CD8-positive, alpha-beta memory T cell (primary cell): ENCODE measurements around the gene TWIST2. TPM values are rescaled to one million over a fixed set of nuclear protein-coding genes. Genes with fewer than 3 reads are reported as not detected.

Experiments used
- CTCF ChIA-PET: fragments of 350-600 bp; sonication (Branson Sonifier 250); formaldehyde crosslinking; loops from one replicate; lab custom pipeline; 2021; ENCODE audit warnings: antibody characterized with exemption; lab: Charles Lee
- POLR2A ChIA-PET: fragments of 350-600 bp; sonication (Branson Sonifier 250); formaldehyde crosslinking; loops from one replicate; lab custom pipeline; 2021; ENCODE audit warnings: antibody characterized with exemption; lab: Charles Lee
- DNase-seq, 5 donors: peaks; one replicate each; pipeline versions ENCODE4 v3.0.0 to v3.0.0-alpha.2; 2020 to 2022; ENCODE audit warnings: mixed read lengths in 1 of 5
- H3K27ac ChIP-seq: one replicate; pipeline ENCODE4 v1.7.0; 2013; ENCODE audit warnings: low read depth, mild to moderate bottlenecking, low read length, moderate library complexity
- H3K27me3 ChIP-seq: 2 replicates; pipeline ENCODE4 v1.7.0; 2013; ENCODE audit warnings: low read length, mild to moderate bottlenecking; ENCODE audit not compliant: insufficient read depth, poor library complexity, severe bottlenecking
- H3K36me3 ChIP-seq: 2 replicates; pipeline ENCODE4 v1.7.0; 2013; ENCODE audit warnings: mild to moderate bottlenecking, low read length, moderate library complexity; ENCODE audit not compliant: insufficient read depth
- H3K4me1 ChIP-seq: 2 replicates; pipeline ENCODE4 v1.7.0; 2013; ENCODE audit warnings: mild to moderate bottlenecking, low read length, moderate library complexity; ENCODE audit not compliant: insufficient read depth
- H3K4me3 ChIP-seq: 2 replicates; pipeline ENCODE4 v1.7.0; 2013; ENCODE audit warnings: mild to moderate bottlenecking, low read length
- H3K9me3 ChIP-seq: 2 replicates; pipeline ENCODE4 v1.7.0; 2013; ENCODE audit warnings: mild to moderate bottlenecking, low read length
- H3K27ac Mint-ChIP-seq, 8 donors: one replicate each; pipeline ENCODE4 v1.8.0; 2020 to 2021; ENCODE audit warnings: mixed read lengths in 8 of 8, mild to moderate bottlenecking in 6 of 8, inconsistent platforms in 3 of 8, moderate library complexity in 3 of 8
- H3K27me3 Mint-ChIP-seq, 2 donors: one replicate each; pipeline ENCODE4 v1.8.0; 2020 to 2021; ENCODE audit warnings: mixed read lengths in 2 of 2, mild to moderate bottlenecking in 1 of 2, moderate library complexity in 1 of 2
- H3K36me3 Mint-ChIP-seq, 3 donors: one replicate each; pipeline ENCODE4 v1.8.0; 2020 to 2021; ENCODE audit warnings: mixed read lengths in 3 of 3, inconsistent platforms in 1 of 3, mild to moderate bottlenecking in 1 of 3
- H3K4me1 Mint-ChIP-seq, 3 donors: one replicate each; pipeline ENCODE4 v1.8.0; 2020 to 2021; ENCODE audit warnings: mixed read lengths in 3 of 3, inconsistent platforms in 1 of 3, mild to moderate bottlenecking in 1 of 3
- H3K4me3 Mint-ChIP-seq, 7 donors: one replicate each; pipeline ENCODE4 v1.8.0; 2020 to 2021; ENCODE audit warnings: mixed read lengths in 7 of 7, mild to moderate bottlenecking in 6 of 7, moderate library complexity in 4 of 7, inconsistent platforms in 2 of 7
- H3K9me3 Mint-ChIP-seq, 5 donors: one replicate each; pipeline ENCODE4 v1.8.0; 2020 to 2022; ENCODE audit warnings: mixed read lengths in 5 of 5, mild to moderate bottlenecking in 3 of 5, moderate library complexity in 2 of 5, inconsistent platforms in 1 of 5
- polyA plus RNA-seq: library from polyadenylated mRNA; unstranded; fragments of 300-500 nt; fragmentation: Illumina TruSeq; gene quantifications from one replicate; pipeline ENCODE4 v1.2.3, GENCODE V29; 2021
- total RNA-seq, 2 experiments: library from RNA; stranded (reverse); gene quantifications; one replicate each; pipeline ENCODE4 v1.2.3, GENCODE V29; 2021

TWIST2 gene
- total and polyA plus RNA-seq, 3 experiments from 2014 or later = not detected

DNA sequence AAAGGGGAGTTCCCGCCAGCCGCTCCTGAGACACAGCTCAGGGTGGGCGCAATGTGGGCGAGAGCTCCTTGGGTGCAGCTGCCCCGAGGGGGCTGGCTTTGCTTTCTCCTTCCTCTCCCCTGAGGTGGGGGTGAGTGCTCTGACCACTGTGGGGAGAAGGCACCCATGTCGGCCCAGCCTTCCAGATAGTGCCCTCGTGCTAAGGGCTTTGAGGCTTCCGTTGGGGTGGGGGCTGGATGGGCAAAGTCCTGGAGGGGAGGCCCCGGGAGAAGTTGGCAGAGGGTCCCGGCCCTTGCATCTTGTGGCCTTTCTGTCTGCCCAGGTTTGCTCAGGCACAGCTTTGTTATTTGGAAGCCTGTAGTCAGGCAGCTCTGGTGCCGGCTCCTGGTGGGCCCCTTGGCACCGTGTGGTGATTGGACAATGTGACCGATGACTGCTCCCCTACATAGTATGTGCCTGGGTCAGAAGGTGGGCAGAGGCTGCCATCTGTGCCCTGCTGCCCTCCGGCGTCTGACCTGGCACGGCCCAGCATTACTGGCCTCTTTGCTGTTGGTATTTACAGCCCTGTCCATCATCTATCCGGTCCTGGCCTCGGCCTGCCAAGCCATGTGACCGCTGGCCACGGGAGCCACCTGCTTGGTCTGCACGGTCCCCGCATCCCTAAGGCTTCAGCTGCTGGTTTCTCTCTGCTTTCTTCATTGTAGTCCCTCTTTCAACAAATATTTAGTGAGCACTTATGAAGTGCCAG lies 50.8 kb downstream of the TWIST2 start:
- Mint-ChIP-seq H3K9me3 (no peaks in the 10 kb centered on the region), H3K27ac (no peak overlapping the region), H3K4me1 (no peaks in the 10 kb centered on the region), H3K4me3 (no peak overlapping the region), H3K27me3 (peaks cover 5 to 26% of the 10 kb centered on the region in 2 donors), H3K36me3 (no peaks in the 10 kb centered on the region)
- Histone ChIP-seq H3K36me3 (no peaks in the 10 kb centered on the region), H3K27me3 (no peaks in the 10 kb centered on the region), H3K27ac (no peak overlapping the region), H3K9me3 (no peaks in the 10 kb centered on the region), H3K4me3 (no peak overlapping the region), H3K4me1 (no peaks in the 10 kb centered on the region)
- POLR2A ChIA-PET = no interaction called here
- CTCF ChIA-PET = no interaction called here
- DNase-seq = no peak

DNA sequence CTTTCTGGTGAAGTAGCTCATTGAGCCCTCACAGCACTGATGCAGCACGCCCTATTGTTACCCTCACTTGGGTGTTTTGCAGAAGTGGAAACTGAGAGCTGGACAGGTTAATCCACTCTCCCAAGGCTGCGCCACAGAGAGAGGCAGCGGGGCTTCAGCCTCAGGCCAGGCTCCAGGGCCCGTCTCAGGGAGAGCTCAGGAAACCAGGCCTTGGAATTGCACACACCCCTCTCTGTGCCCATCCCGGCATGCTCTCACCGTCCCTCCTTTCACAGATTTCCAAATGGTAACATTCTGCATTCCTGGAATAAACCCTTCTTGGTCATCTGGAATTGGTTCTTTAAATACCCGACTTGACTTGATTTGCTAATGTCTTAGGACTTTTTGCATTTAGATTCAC lies 51.5 kb downstream of the TWIST2 start:
- no peaks in the 10 kb centered on the region for H3K9me3 ChIP-seq
- no peak overlapping the region for H3K27ac ChIP-seq
- H3K4me3 Mint-ChIP-seq = no peak overlapping the region
- H3K9me3 Mint-ChIP-seq = no peaks in the 10 kb centered on the region
- no peak overlapping the region for H3K27ac Mint-ChIP-seq
- peaks cover 2 to 26% of the 10 kb centered on the region in 2 donors for H3K27me3 Mint-ChIP-seq
- no peaks in the 10 kb centered on the region for H3K36me3 ChIP-seq
- no peak overlapping the region for H3K4me3 ChIP-seq
- no peaks in the 10 kb centered on the region for H3K4me1 Mint-ChIP-seq
- H3K4me1 ChIP-seq = no peaks in the 10 kb centered on the region
- no peaks in the 10 kb centered on the region for H3K27me3 ChIP-seq
- DNase-seq = no peak
- POLR2A ChIA-PET = no interaction called here
- CTCF ChIA-PET = no interaction called here
- no peaks in the 10 kb centered on the region for H3K36me3 Mint-ChIP-seq

DNA sequence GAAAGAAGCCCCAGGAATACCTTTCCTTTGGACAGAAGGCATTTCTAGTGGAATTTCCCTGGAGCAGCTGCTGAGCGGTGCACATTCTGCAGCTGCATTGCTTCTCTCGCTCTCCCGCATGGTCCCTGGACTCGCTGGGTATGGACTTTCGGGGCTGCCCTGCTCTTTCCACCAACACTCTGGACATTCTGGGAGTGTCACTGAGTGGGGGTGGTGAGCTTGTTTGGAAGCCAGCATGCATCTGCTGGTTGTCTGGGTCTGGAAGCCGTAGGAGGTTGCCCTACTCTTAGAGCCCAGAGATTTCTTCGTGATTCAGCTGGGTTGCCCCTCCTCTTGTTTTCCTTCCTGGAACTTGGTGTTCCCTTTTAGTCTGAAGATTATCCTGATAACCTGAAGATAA lies 52.6 kb downstream of the TWIST2 start:
- no peaks in the 10 kb centered on the region for H3K9me3 ChIP-seq
- ChIA-PET CTCF (no interaction called here), POLR2A (no interaction called here)
- Mint-ChIP-seq H3K27ac (no peak overlapping the region), H3K36me3 (no peaks in the 10 kb centered on the region), H3K27me3 (peaks cover 2 to 20% of the 10 kb centered on the region in 2 donors), H3K4me1 (no peaks in the 10 kb centered on the region), H3K9me3 (no peaks in the 10 kb centered on the region), H3K4me3 (no peak overlapping the region)
- H3K4me3 ChIP-seq = no peak overlapping the region
- H3K27me3 ChIP-seq = no peaks in the 10 kb centered on the region
- no peak overlapping the region for H3K27ac ChIP-seq
- no peak for DNase-seq
- no peaks in the 10 kb centered on the region for H3K36me3 ChIP-seq
- no peaks in the 10 kb centered on the region for H3K4me1 ChIP-seq

DNA sequence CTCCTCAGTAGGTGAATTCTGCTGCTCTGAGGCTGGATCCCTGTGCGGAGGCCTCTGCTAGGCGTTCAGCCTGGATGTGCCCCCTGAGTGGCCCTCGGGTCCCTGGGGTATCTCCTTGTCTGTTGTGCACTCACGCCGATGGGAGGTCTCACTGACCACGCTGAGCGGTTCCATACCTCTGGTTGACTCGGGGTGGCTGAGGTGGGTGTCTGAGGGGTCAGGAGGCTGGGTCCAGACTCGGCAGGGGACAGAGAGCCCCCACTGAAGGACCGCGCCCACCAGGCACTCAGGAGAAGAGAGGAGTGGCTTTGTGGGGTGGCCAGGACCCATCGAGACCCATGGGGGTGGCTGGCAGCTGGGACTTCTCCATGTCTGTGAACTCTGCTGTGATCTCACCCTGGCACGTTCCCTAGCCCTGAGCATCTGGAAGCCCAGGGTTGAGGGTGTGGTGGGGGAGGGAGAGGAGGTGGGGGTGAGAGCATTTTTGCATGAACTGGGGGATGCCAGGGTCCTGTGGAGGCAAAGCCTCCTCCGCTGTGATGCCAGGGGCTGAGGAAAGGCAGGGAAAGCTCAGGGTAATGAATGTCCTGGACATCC lies 53.7 kb downstream of the TWIST2 start:
- no peak overlapping the region for H3K27ac Mint-ChIP-seq
- no peaks in the 10 kb centered on the region for H3K36me3 ChIP-seq
- H3K9me3 ChIP-seq = no peaks in the 10 kb centered on the region
- no peak for DNase-seq
- H3K4me3 Mint-ChIP-seq = no peak overlapping the region
- H3K27ac ChIP-seq = no peak overlapping the region
- no peaks in the 10 kb centered on the region for H3K4me1 Mint-ChIP-seq
- no peak overlapping the region for H3K4me3 ChIP-seq
- CTCF ChIA-PET = no interaction called here
- peaks cover 2 to 20% of the 10 kb centered on the region in 2 donors for H3K27me3 Mint-ChIP-seq
- POLR2A ChIA-PET = no interaction called here
- no peaks in the 10 kb centered on the region for H3K9me3 Mint-ChIP-seq
- H3K36me3 Mint-ChIP-seq = no peaks in the 10 kb centered on the region
- no peaks in the 10 kb centered on the region for H3K27me3 ChIP-seq
- no peaks in the 10 kb centered on the region for H3K4me1 ChIP-seq

DNA sequence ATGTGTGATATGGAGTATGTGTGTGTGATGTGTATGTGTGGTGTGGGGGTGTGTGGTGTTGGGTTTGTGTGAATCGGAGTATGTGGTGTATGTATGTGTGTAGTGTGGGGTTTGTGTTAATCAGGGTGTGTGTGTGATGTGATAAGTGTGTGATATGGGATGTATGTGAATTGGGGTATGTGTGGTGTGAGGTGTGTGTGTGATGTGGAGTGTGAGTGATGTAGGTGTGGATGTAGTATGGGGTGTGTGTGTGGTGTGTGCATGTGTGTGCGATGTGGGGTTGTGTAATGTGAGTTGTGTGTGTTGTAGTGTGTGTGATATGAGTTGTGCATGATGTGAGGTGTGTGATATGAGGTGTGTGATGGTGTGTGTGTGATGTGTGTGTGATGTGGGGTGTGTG lies 54.4 kb downstream of the TWIST2 start:
- Mint-ChIP-seq H3K27me3 (peaks cover 2 to 15% of the 10 kb centered on the region in 2 donors), H3K4me1 (no peaks in the 10 kb centered on the region), H3K36me3 (no peaks in the 10 kb centered on the region), H3K27ac (no peak overlapping the region), H3K4me3 (no peak overlapping the region), H3K9me3 (no peaks in the 10 kb centered on the region)
- Histone ChIP-seq H3K36me3 (no peaks in the 10 kb centered on the region), H3K4me1 (no peaks in the 10 kb centered on the region), H3K9me3 (no peaks in the 10 kb centered on the region), H3K27me3 (no peaks in the 10 kb centered on the region), H3K4me3 (no peak overlapping the region), H3K27ac (no peak overlapping the region)
- CTCF ChIA-PET = no interaction called here
- DNase-seq = no peak
- POLR2A ChIA-PET = no interaction called here

DNA sequence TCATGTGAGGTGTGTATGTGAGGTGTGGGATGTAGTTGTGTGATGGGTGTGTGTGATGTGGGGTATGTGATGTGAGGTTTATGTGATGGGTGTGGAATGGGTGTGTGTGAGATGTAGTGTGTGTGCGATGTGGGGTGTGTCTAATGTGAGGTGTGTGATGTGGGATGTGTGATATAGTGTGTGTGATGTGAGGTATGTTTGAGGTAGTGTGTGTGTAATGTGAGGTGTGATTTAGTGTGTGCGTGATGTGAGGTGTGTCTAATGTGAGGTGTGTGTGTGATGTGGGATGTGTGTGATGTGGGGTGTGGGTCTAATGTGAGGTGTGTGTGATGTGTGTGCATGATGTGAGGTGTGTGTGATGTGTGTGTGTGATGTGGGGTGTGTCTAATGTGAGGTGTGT lies 55.3 kb downstream of the TWIST2 start:
- H3K27me3 Mint-ChIP-seq = peaks cover 2 to 15% of the 10 kb centered on the region in 2 donors
- H3K36me3 Mint-ChIP-seq = no peaks in the 10 kb centered on the region
- no peaks in the 10 kb centered on the region for H3K9me3 Mint-ChIP-seq
- Histone ChIP-seq H3K9me3 (no peaks in the 10 kb centered on the region), H3K4me3 (no peak overlapping the region), H3K27ac (no peak overlapping the region), H3K4me1 (no peaks in the 10 kb centered on the region), H3K27me3 (no peaks in the 10 kb centered on the region), H3K36me3 (no peaks in the 10 kb centered on the region)
- no peak overlapping the region for H3K4me3 Mint-ChIP-seq
- no peak overlapping the region for H3K27ac Mint-ChIP-seq
- DNase-seq = no peak
- ChIA-PET CTCF (no interaction called here), POLR2A (no interaction called here)
- H3K4me1 Mint-ChIP-seq = no peaks in the 10 kb centered on the region

DNA sequence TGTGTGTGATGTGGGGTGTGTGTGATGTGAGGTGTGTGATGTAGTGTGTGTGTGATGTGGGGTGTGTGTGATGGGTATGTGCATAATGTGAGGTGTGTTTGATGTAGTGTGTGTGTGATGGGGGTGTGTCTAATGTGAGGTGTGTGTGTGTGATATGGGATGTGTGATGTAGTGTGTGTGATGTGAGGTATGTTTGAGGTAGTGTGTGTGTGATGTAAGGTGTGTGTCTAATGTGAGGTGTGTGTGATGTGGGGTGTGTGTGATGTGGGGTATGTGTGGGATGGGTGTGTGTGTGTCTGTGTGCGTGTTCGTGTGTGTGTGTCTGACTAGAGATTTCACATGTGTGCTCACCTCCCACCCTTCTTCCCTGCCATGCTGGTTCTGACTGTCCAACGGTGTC lies 56.3 kb downstream of the TWIST2 start:
- Histone ChIP-seq H3K27ac (no peak overlapping the region), H3K4me3 (no peak overlapping the region), H3K27me3 (no peaks in the 10 kb centered on the region), H3K4me1 (no peaks in the 10 kb centered on the region), H3K36me3 (no peaks in the 10 kb centered on the region), H3K9me3 (no peaks in the 10 kb centered on the region)
- no peaks in the 10 kb centered on the region for H3K9me3 Mint-ChIP-seq
- H3K4me1 Mint-ChIP-seq = no peaks in the 10 kb centered on the region
- H3K27me3 Mint-ChIP-seq = peaks cover 1 to 11% of the 10 kb centered on the region in 2 donors
- no peak overlapping the region for H3K27ac Mint-ChIP-seq
- no peak overlapping the region for H3K4me3 Mint-ChIP-seq
- no peak for DNase-seq
- POLR2A ChIA-PET = no interaction called here
- no peaks in the 10 kb centered on the region for H3K36me3 Mint-ChIP-seq
- CTCF ChIA-PET = no interaction called here

DNA sequence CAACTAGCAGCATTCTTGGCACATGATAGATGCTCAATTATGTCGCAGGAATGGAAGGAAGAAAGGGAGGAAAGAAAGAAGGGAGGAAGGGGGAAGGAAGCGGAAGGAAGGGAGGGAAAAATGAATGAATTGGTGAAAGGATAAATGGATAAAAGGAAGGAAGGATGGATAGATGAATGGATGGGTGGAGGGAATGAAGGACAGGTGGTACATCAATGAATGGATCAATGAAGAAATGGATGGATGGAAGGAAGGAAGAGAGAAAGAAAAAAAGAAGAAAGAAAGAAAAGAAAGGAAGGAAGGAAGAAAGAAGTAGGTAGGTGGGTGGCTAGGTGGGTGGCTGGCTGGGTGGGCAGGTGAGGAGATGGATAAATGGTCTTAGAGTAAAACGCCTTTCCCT lies 56.8 kb downstream of the TWIST2 start:
- ChIA-PET CTCF (no interaction called here), POLR2A (no interaction called here)
- Mint-ChIP-seq H3K4me1 (no peaks in the 10 kb centered on the region), H3K27me3 (peaks cover 0 to 10% of the 10 kb centered on the region in 2 donors), H3K27ac (no peak overlapping the region), H3K4me3 (no peak overlapping the region), H3K9me3 (no peaks in the 10 kb centered on the region), H3K36me3 (no peaks in the 10 kb centered on the region)
- DNase-seq = no peak
- Histone ChIP-seq H3K27ac (no peak overlapping the region), H3K4me1 (no peaks in the 10 kb centered on the region), H3K9me3 (no peaks in the 10 kb centered on the region), H3K27me3 (no peaks in the 10 kb centered on the region), H3K36me3 (no peaks in the 10 kb centered on the region), H3K4me3 (no peak overlapping the region)
